ENCODE measurements around the gene PRPF18. TPM values are rescaled to one million over a fixed set of nuclear protein-coding genes. Genes with fewer than 3 reads are reported as not detected.
A peak's percentile ranks its signal among the peaks of the same experiment; 100 is the strongest.

The PRPF18 gene
- total RNA-seq, 1 donor from 2014 or later = 23.7 TPM

DNA sequence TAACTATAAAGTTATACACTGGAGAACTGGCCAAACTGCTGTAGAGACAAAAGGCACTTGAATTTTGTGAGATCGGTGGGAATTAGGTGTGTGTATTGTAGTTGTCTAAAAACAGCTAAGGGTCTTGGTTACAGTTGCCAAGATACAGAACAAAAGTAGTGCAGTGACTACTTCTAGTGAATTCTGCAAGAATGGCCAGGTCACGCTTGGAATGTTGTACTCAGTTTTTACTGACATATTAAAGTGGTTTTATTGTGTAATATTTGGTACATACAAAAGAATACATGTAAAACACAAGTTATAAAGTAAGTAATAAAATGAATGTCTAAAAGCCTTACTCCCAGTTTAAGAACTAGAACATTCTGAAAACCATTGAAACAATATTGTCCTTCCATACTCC is 42.4 kb downstream of the PRPF18 start:
- Histone ChIP-seq H3K4me1 (no peaks in the 10 kb centered on the region), H3K4me3 (no peak overlapping the region), H3K36me3 (peaks cover 30% of the 10 kb centered on the region), H3K9me3 (no peaks in the 10 kb centered on the region), H3K27me3 (no peaks in the 10 kb centered on the region), H3K27ac (no peak overlapping the region)
- ATAC-seq (no peak), DNase-seq (no peak)
- TF ChIP-seq, protein P1, sequence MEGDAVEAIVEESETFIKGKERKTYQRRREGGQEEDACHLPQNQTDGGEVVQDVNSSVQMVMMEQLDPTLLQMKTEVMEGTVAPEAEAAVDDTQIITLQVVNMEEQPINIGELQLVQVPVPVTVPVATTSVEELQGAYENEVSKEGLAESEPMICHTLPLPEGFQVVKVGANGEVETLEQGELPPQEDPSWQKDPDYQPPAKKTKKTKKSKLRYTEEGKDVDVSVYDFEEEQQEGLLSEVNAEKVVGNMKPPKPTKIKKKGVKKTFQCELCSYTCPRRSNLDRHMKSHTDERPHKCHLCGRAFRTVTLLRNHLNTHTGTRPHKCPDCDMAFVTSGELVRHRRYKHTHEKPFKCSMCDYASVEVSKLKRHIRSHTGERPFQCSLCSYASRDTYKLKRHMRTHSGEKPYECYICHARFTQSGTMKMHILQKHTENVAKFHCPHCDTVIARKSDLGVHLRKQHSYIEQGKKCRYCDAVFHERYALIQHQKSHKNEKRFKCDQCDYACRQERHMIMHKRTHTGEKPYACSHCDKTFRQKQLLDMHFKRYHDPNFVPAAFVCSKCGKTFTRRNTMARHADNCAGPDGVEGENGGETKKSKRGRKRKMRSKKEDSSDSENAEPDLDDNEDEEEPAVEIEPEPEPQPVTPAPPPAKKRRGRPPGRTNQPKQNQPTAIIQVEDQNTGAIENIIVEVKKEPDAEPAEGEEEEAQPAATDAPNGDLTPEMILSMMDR (IDR thresholded peaks at IDR 0.05) = no peak
- intact Hi-C loops (cut with DNase I) = no loop called here

DNA sequence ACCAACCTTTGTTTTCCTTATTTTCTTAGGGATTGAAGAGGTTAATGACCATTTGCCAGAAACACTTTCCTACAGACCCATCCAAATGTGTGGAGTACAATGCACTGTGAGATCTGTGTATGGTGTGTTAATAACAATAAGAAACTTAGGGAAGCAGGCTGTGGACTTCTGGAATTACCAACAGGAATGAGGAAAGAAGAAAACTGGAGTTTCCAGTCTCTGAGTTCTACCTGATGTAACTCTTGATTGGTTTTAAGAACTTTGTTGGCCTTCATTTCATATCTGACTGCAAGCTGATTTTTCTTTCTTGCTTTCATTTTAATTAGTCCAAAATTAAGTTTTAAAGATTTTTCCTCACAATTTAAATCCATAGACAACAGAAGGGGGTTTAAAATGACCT is 43.5 kb downstream of the PRPF18 start:
- intact Hi-C loops (cut with DNase I) = no loop called here
- TF ChIP-seq, protein P1 (IDR thresholded peaks at IDR 0.05) = no peak
- no peaks in the 10 kb centered on the region for H3K4me1 ChIP-seq
- H3K4me3 ChIP-seq = no peak overlapping the region
- H3K27ac ChIP-seq = no peak overlapping the region
- H3K27me3 ChIP-seq = no peaks in the 10 kb centered on the region
- ATAC-seq (no peak), DNase-seq (no peak)
- peaks cover 22% of the 10 kb centered on the region for H3K36me3 ChIP-seq
- no peaks in the 10 kb centered on the region for H3K9me3 ChIP-seq

DNA sequence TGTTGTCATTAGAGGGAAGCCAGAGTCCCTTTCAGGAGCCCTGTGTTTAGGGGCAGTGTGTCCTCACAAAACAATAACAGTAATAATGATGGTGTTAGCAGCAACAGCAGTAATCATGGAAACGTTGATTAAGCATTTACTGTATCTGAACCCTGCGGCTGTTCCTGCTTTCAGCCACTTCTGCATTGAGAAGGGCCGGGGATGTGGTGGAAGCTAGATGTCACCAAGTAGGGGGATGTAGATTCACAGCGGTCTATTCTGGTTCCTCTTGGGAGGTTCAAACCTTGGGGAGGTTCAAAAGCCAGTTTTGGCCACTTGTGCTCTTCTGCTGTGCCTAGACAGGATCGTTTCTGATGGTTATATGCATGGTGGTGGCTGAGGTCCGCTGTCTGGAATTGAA is 44.8 kb downstream of the PRPF18 start:
- peak; percentile 55 for ATAC-seq
- H3K4me3 ChIP-seq = no peak overlapping the region
- no peaks in the 10 kb centered on the region for H3K4me1 ChIP-seq
- no peak overlapping the region for H3K27ac ChIP-seq
- no peak for DNase-seq
- H3K27me3 ChIP-seq = no peaks in the 10 kb centered on the region
- TF ChIP-seq, protein P1 (IDR thresholded peaks at IDR 0.05) = no peak
- peaks cover 22% of the 10 kb centered on the region for H3K36me3 ChIP-seq
- no peaks in the 10 kb centered on the region for H3K9me3 ChIP-seq
- intact Hi-C loops (cut with DNase I) = no loop called here

DNA sequence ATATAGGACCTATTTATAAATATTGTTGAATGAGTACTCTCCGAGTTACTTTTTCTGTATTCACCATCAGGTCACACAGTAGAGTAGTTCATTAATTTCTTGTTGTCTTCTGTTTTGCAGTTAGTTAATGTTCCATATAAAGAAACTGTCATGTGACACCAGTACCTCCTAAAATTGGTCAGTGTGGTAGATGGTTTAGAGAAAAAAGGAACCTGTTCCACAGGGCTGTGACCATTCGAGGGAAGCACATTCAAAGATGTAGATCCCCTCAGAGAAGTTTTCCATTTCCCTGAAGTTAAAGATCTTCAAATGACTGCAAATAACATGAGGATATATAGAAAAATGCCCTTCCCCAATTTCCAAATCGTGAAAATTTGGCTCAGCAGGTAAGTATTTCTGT is 45.7 kb downstream of the PRPF18 start:
- Histone ChIP-seq H3K9me3 (no peaks in the 10 kb centered on the region), H3K4me3 (no peak overlapping the region), H3K27ac (peak overlapping the region; percentile 52), H3K27me3 (no peaks in the 10 kb centered on the region), H3K4me1 (no peaks in the 10 kb centered on the region), H3K36me3 (peaks cover 22% of the 10 kb centered on the region)
- ATAC-seq (peak; percentile 52), DNase-seq (no peak)
- intact Hi-C loops (cut with DNase I) = no loop called here
- TF ChIP-seq, protein P1 (IDR thresholded peaks at IDR 0.05) = no peak

DNA sequence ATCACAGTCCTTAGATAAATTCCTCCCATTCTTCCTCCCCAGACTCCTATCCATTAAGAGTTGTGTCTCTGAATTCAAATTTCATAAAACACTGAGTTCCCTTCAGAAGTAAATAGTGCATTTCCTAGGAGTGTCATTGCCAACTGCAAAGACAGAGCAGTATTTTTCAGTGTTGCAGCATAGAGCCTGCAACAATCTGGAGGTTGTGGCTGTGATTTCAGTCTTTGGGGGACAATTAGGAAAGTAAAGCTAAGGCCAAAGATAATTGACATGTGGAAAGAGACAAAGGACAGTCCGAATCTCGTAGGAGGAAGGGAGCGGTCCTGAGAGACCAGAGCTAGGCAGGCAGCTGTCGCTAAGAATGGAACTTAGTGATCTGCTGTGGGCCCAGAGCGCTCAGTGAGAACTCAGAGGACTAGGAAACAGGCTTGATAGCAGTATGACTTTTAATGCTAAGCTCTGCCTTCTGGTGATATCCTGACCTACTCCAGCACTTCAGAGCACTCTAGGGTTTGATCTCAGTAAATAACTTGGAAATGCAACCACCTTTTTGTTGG is 46.2 kb downstream of the PRPF18 start:
- intact Hi-C loops (cut with DNase I) = no loop called here
- no peak overlapping the region for H3K4me3 ChIP-seq
- H3K4me1 ChIP-seq = no peaks in the 10 kb centered on the region
- no peaks in the 10 kb centered on the region for H3K27me3 ChIP-seq
- TF ChIP-seq, protein P1 (IDR thresholded peaks at IDR 0.05) = no peak
- ATAC-seq = peak; percentile 41
- peaks cover 18% of the 10 kb centered on the region for H3K36me3 ChIP-seq
- no peaks in the 10 kb centered on the region for H3K9me3 ChIP-seq
- peak overlapping the region; percentile 52 for H3K27ac ChIP-seq
- DNase-seq = no peak

DNA sequence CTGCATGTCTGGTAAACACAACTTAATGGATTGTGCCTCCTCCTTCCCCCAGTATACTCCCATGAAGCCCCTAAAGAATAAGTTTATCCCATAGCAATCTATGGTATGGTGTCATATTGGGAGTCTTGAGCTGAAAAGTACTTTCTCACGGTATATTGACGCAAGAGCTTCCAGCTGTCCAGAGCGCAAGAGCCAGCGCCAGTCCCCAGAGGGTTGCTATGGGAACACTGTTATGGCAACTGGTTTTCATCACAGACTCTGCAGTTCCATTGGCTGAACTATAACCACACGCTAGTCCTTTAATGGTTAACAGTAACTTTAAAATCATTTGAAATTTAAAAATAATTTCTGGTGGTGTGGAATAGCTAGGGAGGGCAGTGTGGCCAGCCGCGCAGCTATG is 46.9 kb downstream of the PRPF18 start:
- Histone ChIP-seq H3K4me3 (no peak overlapping the region), H3K9me3 (no peaks in the 10 kb centered on the region), H3K36me3 (peaks cover 13% of the 10 kb centered on the region), H3K4me1 (no peaks in the 10 kb centered on the region), H3K27ac (peak overlapping the region; percentile 53), H3K27me3 (no peaks in the 10 kb centered on the region)
- TF ChIP-seq, protein P1 (IDR thresholded peaks at IDR 0.05) = no peak
- peak; percentile 42 for ATAC-seq
- intact Hi-C loops (cut with DNase I) = no loop called here
- DNase-seq = no peak

Measured in upper lobe of right lung (tissue), 1 donor.